Measurements from ENCODE around the gene CSHL1.
"Not testable (repeated sequence)": the region's sequence is repeated elsewhere in the genome, so short reads cannot be mapped to it uniquely, and the experiment has no call there.

The CSHL1 gene

GRCh38 chr17:63871646-63872365 lies 39.3 kb downstream of the CSHL1 start:
- DNase-seq; H3K36me3 Mint-ChIP-seq (ENCODE audit: low read depth); H3K27ac Mint-ChIP-seq; H3K4me1 Mint-ChIP-seq; H3K9me3 Mint-ChIP-seq; H3K4me3 Mint-ChIP-seq; H3K27me3 Mint-ChIP-seq; ATAC-seq: not testable (repeated sequence)

DNA sequence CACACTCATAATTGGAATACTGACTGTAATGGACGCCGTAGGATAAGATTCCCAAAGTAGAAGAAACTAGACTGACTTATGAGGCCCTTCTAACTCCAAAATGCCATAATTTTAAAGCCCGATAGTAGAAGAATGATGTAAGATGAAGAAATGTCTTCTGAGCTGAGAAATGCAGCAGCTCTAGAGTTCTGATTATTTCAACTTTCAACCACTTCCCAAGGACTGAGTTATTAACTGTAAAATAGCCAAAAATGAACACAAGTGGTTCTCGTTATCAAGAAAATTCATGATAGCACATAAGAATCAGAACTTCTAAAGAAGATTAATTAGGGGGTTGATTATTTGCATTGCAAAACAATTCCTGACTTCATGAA lies 40.8 kb downstream of the CSHL1 start:
- not testable (repeated sequence) for H3K27me3 Mint-ChIP-seq; H3K4me3 Mint-ChIP-seq; H3K27ac Mint-ChIP-seq; DNase-seq; H3K36me3 Mint-ChIP-seq (ENCODE audit: low read depth); H3K9me3 Mint-ChIP-seq; H3K4me1 Mint-ChIP-seq; ATAC-seq

- DNase-seq, result not testable (repeated sequence)
These were observed 41.4 kb downstream of the CSHL1 start for GRCh38 chr17:63869491-63870291.

GRCh38 chr17:63866625-63867024 lies 44.4 kb downstream of the CSHL1 start:
- H3K27me3 Mint-ChIP-seq; H3K36me3 Mint-ChIP-seq (ENCODE audit: low read depth); ATAC-seq; DNase-seq; H3K4me1 Mint-ChIP-seq; H3K9me3 Mint-ChIP-seq; H3K4me3 Mint-ChIP-seq; H3K27ac Mint-ChIP-seq: not testable (repeated sequence)

More at GRCh38 chr17:63869491-63870291, 41.4 kb downstream of the CSHL1 start:
- H3K9me3 Mint-ChIP-seq; ATAC-seq; H3K27ac Mint-ChIP-seq; H3K4me1 Mint-ChIP-seq; H3K36me3 Mint-ChIP-seq (ENCODE audit: low read depth); H3K4me3 Mint-ChIP-seq; H3K27me3 Mint-ChIP-seq: not testable (repeated sequence)

Measured in activated naive CD8-positive, alpha-beta T cell treated with anti-CD3 and anti-CD28 coated beads, Interleukin-2, amount 50 U/mL, for 24 hours (primary cell).